C1 segment of cervical spinal cord (tissue), 14 donors: Measurements from ENCODE around the gene CTNNA2.
A peak's percentile ranks its signal among the peaks of the same experiment; 100 is the strongest.

Experiments
- DNase-seq, 14 donors: peaks; one replicate each; lab custom pipeline; 2025; lab: John Stamatoyannopoulos, UW

Gene CTNNA2

GRCh38 chr2:80370375-80371009 is 857.6 kb downstream of the CTNNA2 start:
- DNase-seq, result no peak

GRCh38 chr2:80374105-80374504 is 861.3 kb downstream of the CTNNA2 start:
- no peak for DNase-seq

- no peak for DNase-seq
Measured at GRCh38 chr2:80377071-80377470, 864.2 kb downstream of the CTNNA2 start.

GRCh38 chr2:80380736-80381135 is 867.9 kb downstream of the CTNNA2 start:
- no peak for DNase-seq

GRCh38 chr2:80381666-80382065 is 868.8 kb downstream of the CTNNA2 start:
- DNase-seq, result no peak

- no peak for DNase-seq
Measured at GRCh38 chr2:80392441-80392840, 879.6 kb downstream of the CTNNA2 start.

GRCh38 chr2:80393991-80394390 is 881.1 kb downstream of the CTNNA2 start:
- DNase-seq, result peak in 1 of 14 donors; percentile 37

GRCh38 chr2:80395251-80395650 is 882.4 kb downstream of the CTNNA2 start:
- peak in 1 of 14 donors; percentile 79 for DNase-seq

GRCh38 chr2:80396276-80396675 is 883.4 kb downstream of the CTNNA2 start:
- DNase-seq, result peak in 4 of 14 donors; percentile 1 to 58 (median 8)

- DNase-seq, result no peak
Measured at GRCh38 chr2:80403081-80403480, 890.2 kb downstream of the CTNNA2 start.

GRCh38 chr2:80407377-80407776 is 894.5 kb downstream of the CTNNA2 start:
- no peak for DNase-seq

GRCh38 chr2:80410346-80410745 is 897.5 kb downstream of the CTNNA2 start:
- DNase-seq, result no peak

GRCh38 chr2:80413136-80413535 is 900.3 kb downstream of the CTNNA2 start:
- no peak for DNase-seq

GRCh38 chr2:80417737-80418136 is 904.9 kb downstream of the CTNNA2 start:
- no peak for DNase-seq

- DNase-seq, result no peak
Measured at GRCh38 chr2:80420530-80421208, 907.8 kb downstream of the CTNNA2 start.

- DNase-seq, result no peak
Measured at GRCh38 chr2:80429251-80429650, 916.4 kb downstream of the CTNNA2 start.

- no peak for DNase-seq
Measured at GRCh38 chr2:80437959-80438358, 925.1 kb downstream of the CTNNA2 start.

GRCh38 chr2:80438686-80439085 is 925.8 kb downstream of the CTNNA2 start:
- no peak for DNase-seq

GRCh38 chr2:80454628-80455027 is 941.8 kb downstream of the CTNNA2 start:
- peak; percentile 2 to 96 (median 61) for DNase-seq

- no peak for DNase-seq
Measured at GRCh38 chr2:80459028-80459427, 946.2 kb downstream of the CTNNA2 start.

- no peak for DNase-seq
Measured at GRCh38 chr2:80461505-80462197, 948.8 kb downstream of the CTNNA2 start.

GRCh38 chr2:80462654-80463053 is 949.8 kb downstream of the CTNNA2 start:
- no peak for DNase-seq

GRCh38 chr2:80464275-80464674 is 951.4 kb downstream of the CTNNA2 start:
- no peak for DNase-seq
